Bronchial smooth muscle cell (primary cell): ENCODE measurements around the gene COL28A1. TPM values are rescaled to one million over a fixed set of nuclear protein-coding genes. Genes with fewer than 3 reads are reported as not detected.

Experiments used
- total RNA-seq: library from RNA; depleted of rRNA; stranded (reverse); fragments of >200 nt; gene quantifications from 2 replicates; pipeline ENCODE4 v1.2.1, GENCODE V29; 2014

The COL28A1 gene
- 0.09 and 0.16 TPM in 2 replicates for total RNA-seq

GRCh38 chr7:7535691-7536090 is at the start of gene COL28A1:
Gene COL28A1 (minus strand): TSS chr7:7535873. CDS start chr7:7532875, 2,998 bp downstream.

GRCh38 chr7:7566651-7567611 is 31.3 kb upstream of the COL28A1 start, which contains the start of gene MIOS:
Gene MIOS (plus strand): TSS chr7:7566884. CDS start chr7:7572476, 5,592 bp downstream.

Other genes with a start within 250 kb of the COL28A1 start
- 16.7 and 19.1 TPM in 2 replicates for gene MIOS, start 31.0 kb upstream of the COL28A1 start, total RNA-seq
- 9.3 and 10.2 TPM in 2 replicates for gene UMAD1, start 104.9 kb upstream of the COL28A1 start, total RNA-seq
- 14.8 and 27.4 TPM in 2 replicates for gene RPA3, start 182.7 kb upstream of the COL28A1 start, total RNA-seq